M059J (cell line): ENCODE results near the gene MSL2. TPM values are rescaled to one million over a fixed set of nuclear protein-coding genes. Genes with fewer than 3 reads are reported as not detected.
"Not testable (repeated sequence)": the region's sequence is repeated elsewhere in the genome, so short reads cannot be mapped to it uniquely, and the experiment has no call there.

Source experiments
- DNase-seq: peaks from one replicate; pipeline ENCODE4 v3.0.0-alpha.2; 2012; ENCODE audit warnings: low read depth
- total RNA-seq: library from RNA; depleted of rRNA; stranded (reverse); fragments of >200 nt; shearing (Covaris generic); gene quantifications from 2 replicates; pipeline ENCODE4 v1.2.3, GENCODE V29; 2014

Gene MSL2
- total RNA-seq, 1 experiment from 2014 or later: 17.5 TPM

DNA sequence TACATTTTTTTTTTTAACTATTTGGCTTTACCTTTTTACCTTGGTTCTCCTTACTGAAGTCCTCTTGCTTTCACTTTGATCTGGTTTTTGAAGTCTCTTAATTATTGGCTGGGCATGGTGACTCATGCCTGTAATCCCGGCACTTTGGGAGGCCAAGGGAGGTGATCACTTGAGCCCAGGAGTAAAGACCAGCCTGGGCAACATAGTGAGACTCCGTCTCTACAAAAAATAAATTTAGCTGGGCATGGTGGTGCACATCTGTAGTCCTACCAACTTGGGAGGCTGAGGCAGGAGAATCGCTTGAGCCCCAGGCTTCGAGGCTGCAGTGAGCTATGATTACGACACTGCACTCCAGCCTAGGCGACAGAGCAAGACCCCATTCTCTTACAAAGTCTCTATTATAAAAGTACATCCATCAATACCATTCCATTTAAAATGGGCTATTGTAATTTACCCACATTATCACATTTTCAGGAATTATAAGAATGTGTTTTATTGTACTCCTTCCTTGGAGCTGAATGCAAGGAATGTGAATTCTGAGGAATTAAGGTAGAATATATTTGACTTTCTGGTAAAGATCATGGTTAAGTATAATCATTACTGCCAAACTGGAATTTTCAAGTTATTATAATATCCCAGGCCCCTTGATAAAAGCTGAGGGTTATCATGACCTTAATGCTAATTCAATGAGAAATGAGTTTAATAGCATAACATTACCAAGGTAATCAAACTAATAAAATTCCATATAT, 49.0 kb downstream of the MSL2 start:
- peak; percentile 71 for DNase-seq

- not testable (repeated sequence) for DNase-seq
These were observed 51.7 kb downstream of the MSL2 start for GRCh38 chr3:136144397-136144796.

GRCh38 chr3:136142592-136142991, 53.5 kb downstream of the MSL2 start:
- peak; percentile 95 for DNase-seq

GRCh38 chr3:136141891-136142290, 54.2 kb downstream of the MSL2 start:
- peak; percentile 75 for DNase-seq

GRCh38 chr3:136141291-136141785, 54.8 kb downstream of the MSL2 start:
- peak; percentile 53 for DNase-seq

- DNase-seq: no peak
These were observed 59.7 kb downstream of the MSL2 start for GRCh38 chr3:136136454-136136853.

DNA sequence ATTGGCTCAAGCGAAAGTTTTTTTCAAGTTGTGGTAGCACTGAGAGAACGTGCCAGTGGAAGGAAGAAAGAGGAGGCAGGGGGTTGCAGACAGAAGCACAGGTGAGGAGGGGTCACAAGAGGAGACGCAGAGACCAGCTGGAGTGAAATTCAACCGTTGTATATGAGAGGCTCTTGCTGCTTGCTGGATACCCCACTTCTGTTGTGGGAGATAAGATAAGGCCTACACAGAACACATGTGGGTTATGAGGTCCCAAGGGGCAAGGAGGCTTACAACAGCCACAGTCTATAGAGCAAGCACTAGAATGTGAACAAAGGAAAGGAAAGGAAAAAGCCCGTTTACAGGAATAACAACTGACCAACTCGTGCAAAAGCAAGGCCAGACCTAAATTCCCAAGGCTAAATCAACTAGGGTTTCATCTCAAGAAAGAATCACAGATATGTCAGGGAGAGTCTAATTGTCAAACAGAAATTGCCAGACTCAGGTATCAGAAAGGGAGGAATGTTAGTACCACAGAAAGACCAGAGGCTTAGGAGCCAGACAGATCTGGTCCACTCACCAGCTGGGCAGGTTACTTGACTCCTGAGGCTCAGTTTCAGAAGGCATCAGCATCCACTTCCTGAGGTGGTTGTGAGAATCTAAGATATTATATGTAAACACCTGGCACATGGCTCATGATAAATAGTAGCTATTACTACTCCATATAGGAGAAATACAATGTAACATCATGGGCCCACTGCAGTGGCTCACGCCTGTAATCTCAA, 60.9 kb downstream of the MSL2 start:
- no peak for DNase-seq

DNA sequence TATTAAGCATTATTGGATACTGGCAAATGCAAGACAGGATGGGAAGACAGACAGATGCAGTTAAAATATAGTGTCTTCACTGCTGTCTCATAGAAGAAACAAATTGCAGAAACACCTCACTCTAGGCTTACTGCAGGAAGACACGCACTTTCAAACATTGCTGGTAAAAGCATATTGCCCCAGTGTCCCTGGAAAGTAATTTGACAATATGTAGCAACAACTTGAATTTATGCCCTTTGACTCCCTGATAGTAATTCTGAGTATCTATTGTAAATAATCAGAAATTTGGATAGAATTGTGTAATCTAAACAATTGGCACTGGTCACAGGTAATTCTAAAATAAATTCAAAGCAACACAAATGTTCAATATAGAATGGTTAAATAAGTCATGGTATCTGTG, 62.0 kb downstream of the MSL2 start:
- no peak for DNase-seq

DNA sequence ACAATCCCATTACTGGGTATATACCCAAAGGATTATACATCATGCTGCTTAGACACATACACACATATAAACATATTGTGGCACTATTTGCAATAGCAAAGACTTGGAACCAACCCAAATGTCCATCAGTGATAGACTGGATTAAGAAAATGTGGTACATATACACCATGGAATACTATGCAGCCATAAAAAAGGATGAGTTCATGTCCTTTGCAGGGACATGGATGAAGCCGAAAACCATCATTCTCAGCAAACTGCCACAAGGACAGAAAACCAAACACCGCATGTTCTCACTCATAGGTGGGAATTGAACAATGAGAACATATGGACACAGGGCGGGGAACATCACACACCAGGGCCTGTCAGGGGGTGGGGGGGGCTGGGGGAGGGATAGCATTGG, 64.5 kb downstream of the MSL2 start:
- DNase-seq: not testable (repeated sequence)

DNA sequence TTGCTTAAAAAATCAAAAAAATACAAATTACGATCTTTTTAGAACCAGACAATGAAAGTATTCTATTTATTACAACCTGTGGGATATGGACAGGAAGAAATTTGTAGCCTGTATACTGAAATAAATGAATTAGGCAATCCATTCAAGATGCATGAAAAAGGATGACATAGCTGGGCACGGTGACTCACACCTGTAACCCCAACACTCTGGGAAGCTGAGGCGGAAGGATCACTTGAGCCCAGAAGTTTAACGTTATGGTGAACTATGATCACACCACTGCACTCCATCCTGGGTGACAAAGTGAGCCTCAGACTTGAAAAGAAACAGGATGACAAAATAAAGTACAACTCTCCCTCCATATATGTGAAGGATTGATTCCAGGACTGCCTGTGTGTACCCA, 74.1 kb downstream of the MSL2 start:
- DNase-seq: peak; percentile 76

DNA sequence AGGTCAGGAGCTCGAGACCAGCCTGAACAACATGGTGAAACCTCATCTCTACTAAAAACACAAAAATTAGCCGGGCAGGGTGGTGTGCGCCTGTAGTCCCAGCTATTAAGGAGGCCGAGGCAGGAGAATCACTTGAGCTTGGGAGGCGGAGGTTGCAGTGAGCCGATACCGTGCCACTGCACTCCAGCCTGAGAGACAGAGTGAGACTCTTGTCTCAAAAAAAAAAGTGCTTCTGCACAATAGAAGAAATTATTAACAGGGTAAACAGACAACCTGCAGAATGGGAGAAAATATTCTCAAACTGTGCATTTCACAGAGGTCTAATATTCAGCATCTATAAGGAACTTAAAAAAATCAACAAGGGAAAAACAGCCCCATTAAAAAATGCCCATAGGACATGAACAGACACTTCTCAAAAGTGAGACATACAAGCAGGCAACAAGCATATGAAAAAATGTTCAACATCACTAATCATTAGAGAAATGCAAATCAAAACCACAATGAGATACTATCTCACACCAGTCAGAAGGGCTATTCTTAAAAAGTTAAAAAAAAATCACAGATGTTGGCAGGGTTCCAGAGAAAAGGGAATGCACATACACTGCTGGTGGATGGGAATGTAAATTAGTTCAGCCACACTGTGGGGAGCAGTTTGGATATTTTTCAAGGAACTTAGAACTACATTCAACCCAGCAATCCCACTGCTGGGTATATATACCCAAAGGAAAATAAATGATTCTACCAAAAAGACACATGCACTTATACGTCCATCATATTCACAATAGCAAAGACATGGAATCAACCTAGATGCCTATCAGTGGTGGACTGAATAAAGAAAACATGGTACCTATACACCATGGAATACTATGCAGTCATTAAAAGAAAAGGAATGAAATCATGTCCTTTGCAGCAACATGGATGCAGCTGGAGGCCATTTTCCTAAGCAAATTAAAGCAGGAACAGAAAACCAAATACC, 75.5 kb downstream of the MSL2 start:
- DNase-seq: peak; percentile 87

DNA sequence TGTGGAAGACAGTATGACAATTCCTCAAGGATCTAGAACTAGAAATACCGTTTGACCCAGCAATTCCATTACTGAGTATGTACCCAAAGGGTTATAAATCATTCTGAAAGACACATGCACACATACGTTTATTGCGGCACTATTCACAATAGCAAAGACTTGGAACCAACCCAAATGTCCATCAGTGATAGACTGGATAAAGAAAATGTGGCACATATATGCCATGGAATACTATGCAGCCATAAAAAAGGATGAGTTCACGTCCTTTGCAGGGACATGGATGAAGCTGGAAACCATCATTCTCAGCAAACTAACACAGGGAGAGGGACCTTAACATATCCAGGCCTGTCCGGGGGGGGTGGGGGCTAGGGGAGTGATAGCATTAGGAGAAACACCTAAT, 76.4 kb downstream of the MSL2 start:
- DNase-seq: not testable (repeated sequence)

DNA sequence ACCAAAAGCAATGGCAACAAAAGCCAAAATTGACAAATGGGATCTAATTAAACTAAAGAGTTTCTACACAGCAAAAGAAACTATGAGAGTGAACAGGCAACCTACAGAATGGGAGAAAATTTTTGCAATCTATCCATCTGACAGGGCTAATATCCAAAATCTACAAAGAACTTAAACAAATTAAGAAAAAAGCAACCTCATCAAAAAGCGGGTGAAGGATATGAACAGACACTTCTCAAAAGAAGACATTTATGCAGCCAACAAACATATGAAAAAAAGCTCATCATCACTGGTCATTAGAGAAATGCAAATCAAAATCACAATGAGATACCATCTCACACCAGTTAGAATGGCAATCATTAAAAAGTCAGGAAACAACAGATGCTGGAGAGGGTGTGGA, 76.8 kb downstream of the MSL2 start:
- not testable (repeated sequence) for DNase-seq

DNA sequence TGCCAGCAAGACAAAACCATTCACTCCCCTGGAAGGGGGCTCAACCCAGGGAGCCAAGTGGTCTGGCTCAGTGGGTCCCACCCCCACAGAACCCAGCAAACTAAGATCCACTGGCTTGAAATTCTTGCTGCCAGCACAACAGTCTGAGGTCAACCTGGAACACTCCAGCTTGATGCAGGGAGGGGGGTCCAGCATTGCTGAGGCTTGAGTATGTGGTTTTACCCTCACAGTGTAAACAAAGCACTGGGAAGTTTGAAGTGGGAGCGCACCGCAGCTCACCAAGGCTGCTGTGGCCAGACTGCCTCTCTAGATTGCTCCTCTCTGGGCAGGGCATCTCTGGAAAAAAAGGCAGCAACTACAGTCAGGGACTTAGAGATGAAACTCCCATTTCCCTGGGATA, 81.7 kb downstream of the MSL2 start:
- peak; percentile 55 for DNase-seq

DNA sequence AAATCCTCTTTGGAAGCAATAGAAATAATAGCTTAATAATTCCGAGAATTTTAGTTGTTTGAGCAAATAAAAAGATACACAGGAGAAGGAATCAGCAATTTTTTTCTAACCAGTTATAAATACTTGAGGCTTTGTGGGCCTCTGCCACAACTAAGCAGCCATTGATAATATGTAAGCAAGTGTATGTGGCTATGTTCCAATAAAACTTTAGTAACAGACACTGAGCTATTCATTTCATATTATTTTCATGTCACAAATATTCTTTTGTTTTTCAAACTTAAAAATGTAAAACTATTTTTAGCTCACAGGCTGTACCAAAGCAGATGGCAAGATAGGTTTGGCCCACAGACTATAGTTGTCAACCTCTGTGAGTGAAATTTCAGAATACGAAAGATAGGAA, 85.7 kb downstream of the MSL2 start:
- no peak for DNase-seq

GRCh38 chr3:136109499-136109898, 86.6 kb downstream of the MSL2 start:
- DNase-seq: no peak

- no peak for DNase-seq
These were observed 90.0 kb downstream of the MSL2 start for GRCh38 chr3:136106101-136106500.

GRCh38 chr3:136105044-136105443, 91.1 kb downstream of the MSL2 start:
- DNase-seq: no peak
